Stimulated activated CD4-positive, alpha-beta T cell treated with anti-CD3 and anti-CD28 coated beads, Interleukin-1b, Interleukin-23, amount 100 ng/mL, for 4 hours (primary cell): Measurements from ENCODE around the gene SPSB4.
"Not testable (repeated sequence)": the region's sequence is repeated elsewhere in the genome, so short reads cannot be mapped to it uniquely, and the experiment has no call there.

Source experiments
- DNase-seq, 2 donors: peaks; one replicate each; pipeline ENCODE4 v3.0.0-alpha.2; 2020; ENCODE audit warnings: low read depth in 2 of 2

SPSB4 gene

DNA sequence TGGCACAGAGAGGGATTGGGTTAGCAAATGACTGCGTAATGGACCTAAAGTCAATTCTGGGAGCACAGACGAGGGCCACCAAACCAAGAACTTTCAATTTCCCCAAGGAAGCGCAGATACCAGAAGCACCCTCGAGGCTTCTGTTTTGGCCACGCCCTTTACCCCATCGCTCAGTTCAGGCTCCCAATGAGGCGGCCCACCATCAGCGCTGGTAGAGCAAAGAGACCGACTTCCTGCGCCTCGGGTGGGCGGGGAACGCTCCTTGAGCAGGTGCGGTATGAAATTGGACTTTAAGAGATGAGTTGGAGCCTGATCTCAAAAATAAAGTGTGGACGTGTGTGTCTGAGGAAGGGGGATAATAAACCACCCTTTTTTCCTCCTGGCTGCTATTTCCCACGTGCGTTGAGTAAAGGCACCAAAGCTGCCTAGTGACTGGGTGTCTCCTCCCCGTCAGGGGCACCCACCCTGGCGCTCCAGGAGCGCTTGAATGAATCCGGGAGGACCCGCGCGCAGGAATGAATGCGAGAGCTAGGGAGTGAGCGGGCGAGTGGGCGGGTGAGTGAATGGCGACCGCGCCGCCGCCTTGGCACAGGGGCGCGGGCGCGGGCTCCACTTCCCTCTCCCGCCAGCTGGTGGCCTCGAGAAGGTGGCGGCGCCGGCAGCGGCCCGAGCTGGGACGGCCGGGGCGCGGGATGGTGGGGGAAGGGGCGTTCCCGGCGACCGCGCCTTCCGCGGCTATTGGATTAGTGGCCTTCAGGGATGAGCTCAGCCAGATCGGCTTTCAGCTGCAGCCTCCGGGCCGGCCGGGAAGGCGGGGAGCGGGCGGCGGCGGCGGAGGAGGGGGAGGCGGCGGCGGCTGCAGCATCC, at the start of gene SPSB4:
Gene SPSB4, plus strand, starts transcription at position 772 of the 867 bp plus-strand sequence. CDS start 14,758 bp downstream, outside the sequence.
- no peak for DNase-seq

DNA sequence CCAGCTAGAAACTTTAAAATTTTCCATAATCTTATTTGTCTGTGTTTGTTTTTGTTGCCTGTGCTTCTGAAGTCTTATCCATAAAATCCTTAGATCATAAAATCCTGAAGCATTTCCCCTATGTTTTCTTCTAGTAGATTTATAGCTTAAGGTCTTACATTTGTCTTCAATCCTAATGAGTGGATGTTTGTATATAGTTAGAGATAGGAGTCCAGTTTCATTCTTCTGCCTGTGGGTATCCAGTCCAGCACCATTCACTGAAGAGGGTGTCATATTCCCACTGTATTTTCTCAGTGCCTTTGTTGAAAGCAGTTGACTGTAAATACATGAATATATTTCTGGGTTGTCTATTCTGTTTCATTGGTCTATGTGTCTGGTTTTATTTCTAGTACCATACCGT, 44.8 kb upstream of the SPSB4 start:
- DNase-seq, result no peak

DNA sequence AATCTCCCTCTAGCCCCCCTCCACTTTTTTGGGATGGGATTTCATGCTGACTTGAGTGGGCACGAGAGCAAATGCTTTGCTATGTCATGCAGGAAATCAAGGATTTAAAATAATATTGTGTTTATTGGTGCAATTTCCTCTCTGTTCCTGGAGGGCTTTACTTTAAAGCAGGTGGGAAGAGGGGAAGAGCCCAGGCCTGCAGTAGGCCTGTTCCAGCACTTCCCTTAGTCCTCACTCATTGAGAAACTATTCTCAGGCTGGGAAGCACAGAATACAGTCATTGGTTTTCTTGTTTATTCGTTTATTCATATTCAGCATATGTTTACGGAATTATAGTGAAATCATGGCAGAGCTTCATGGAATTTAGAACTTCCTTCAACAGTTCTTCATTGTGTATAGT, 41.7 kb upstream of the SPSB4 start:
- no peak for DNase-seq

DNA sequence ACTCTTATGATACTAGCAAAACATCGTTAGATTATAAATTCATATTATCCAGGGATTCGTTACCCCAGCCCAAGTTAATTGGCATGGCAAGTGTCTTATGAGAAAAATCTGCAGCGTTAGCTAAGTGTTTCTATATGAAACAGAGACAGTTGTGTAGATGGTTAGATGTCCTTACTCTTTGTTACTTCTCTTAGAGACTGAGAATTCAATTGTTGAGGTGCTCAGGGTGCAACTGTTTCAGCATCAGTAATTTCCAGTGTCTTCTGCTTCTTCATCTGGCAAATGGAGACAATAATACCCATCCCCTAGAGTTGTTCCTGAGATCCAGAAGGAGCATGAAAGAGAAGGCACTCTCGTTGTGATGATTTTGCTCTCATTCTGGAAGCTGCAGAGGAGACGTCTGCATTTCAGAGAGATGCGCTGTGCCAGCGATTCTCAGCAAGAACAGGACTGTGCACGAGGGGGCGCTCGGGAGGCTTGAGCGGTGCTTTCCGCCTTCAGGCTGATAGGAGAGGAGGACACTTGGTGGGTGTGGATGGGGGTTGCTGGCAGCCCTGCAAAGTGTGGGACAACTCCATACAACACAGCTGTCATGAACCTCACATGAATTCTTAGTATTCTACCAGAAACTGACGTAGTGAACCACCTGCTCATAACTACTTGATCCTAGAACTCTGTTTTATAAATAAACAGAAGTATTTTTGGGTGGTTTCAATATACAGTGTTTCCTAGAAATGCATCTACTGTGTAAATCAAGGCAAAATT, 39.7 kb upstream of the SPSB4 start:
- peak; percentile 53 to 66 for DNase-seq

DNA sequence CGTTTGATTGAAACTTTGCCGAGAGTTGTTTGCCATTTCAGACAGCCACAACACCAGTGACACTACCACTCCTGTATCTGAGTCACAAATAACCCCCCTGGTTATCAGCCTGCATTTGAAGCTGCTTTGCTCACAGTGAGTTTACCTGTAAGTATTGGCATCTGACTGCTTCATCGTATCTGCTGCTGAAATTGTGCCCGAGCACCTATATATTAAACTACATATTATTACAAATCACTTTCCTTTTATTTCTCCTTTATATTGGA, 39.2 kb upstream of the SPSB4 start:
- DNase-seq, result no peak

GRCh38 chr3:141012571-141012970, 38.6 kb upstream of the SPSB4 start:
- no peak for DNase-seq

- DNase-seq, result no peak
Measured at GRCh38 chr3:141015481-141015880, 35.7 kb upstream of the SPSB4 start.

GRCh38 chr3:141017366-141018322, 33.5 kb upstream of the SPSB4 start:
- DNase-seq, result not testable (repeated sequence)

DNA sequence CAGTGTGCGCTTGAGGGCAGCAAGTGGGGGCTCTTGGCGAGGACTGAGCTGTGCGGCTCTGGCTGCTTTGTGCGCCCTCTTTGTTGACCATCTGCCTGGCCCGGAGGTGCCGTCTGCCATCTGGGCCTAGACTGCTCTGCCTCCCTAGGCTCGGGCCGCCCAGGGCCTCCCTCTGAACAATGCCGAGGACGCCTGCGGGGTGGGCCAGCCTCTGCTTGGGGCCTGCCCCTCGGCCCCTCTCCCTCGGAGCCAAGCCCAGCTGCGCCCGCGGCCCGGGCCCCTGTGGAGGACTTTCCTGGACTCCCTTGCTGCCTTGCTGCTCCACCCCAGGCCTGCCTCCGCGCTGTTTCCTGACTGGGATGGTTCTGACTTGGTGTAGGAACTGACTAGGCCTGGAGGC, 31.9 kb upstream of the SPSB4 start:
- no peak for DNase-seq

- DNase-seq, result no peak
Measured at GRCh38 chr3:141020143-141020830, 30.9 kb upstream of the SPSB4 start.

- no peak for DNase-seq
Measured at GRCh38 chr3:141021261-141021660, 29.9 kb upstream of the SPSB4 start.

DNA sequence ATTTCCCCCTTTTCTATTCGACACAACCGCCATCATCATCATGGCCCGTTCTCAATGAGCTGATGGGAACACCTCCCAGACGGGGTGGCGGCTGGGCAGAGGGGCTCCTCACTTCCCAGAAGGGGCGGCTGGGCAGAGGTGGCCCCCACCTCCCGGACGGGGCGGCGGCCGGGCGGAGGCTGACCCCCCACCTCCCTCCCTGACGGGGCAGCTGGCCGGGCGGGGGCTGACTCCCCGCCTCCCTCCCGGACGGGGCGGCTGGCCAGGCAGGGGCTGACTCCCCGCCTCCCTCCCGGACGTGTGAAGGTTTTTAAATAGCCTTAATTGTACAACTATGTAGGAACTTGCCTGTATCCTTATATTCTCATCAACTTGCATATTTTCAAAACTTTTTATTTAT, 20.9 kb upstream of the SPSB4 start:
- DNase-seq, result no peak

GRCh38 chr3:141039589-141039988, 11.6 kb upstream of the SPSB4 start:
- no peak for DNase-seq

GRCh38 chr3:141044695-141045641, 6.2 kb upstream of the SPSB4 start:
- no peak for DNase-seq

DNA sequence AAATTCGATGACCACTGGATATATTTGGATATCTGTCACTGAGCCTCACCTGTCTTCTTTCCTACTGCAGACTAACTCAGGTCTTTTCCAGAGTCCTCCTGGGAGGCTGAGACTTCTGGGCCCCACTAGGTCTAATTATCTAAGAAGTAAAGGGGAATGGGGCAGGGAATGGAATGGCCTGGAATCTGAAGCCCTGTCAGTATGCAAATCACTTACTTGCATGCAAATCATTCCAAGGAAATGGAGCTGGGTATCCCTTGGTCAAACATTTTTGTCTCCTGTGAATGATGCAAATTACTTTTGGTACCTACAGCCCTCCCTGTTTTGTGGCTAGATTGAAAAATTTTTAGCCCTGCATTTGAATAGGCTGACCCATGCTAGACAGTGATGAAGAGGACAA, 5.3 kb upstream of the SPSB4 start:
- no peak for DNase-seq

DNA sequence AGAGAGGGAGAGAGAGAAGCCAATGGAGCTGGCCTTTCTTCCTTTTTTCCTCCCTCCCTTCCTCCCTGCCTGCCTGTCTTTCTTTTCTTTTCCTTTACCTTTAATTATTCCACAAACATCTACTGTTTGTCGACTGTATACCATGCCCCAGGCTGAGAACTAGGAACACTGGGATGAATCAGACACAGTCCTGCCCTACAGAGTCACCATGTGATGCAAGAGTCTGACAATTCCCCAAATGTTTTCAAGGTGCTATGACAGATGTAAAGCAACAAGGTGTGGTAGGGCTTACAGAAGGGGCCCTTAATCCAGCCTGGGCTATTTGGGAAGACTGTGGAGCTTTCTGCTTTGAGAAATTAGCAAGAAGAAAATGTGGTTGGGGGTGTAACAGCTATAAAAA, 4.0 kb upstream of the SPSB4 start:
- DNase-seq, result no peak

DNA sequence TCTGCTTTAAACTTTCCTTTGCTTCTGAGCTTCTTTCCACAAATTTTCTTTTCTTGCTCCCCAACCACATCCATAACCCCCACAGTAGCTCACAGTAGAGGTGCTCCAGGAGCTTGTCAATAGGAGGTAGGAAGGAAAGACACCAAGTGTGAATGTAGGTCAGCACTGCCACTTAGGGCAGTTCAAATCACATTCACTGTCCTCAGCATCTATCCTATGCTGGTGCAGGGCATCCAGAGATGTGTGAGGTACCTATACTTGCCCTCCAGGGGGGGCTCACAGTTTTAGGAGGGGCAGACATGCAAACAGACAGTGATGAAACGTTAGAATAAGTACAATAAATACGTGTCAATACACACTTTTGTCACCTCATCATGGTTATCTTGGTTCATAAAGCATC, 1.5 kb upstream of the SPSB4 start:
- DNase-seq, result no peak

- DNase-seq, result no peak
Measured at GRCh38 chr3:141051443-141052200, 475 bp downstream of the SPSB4 start.

DNA sequence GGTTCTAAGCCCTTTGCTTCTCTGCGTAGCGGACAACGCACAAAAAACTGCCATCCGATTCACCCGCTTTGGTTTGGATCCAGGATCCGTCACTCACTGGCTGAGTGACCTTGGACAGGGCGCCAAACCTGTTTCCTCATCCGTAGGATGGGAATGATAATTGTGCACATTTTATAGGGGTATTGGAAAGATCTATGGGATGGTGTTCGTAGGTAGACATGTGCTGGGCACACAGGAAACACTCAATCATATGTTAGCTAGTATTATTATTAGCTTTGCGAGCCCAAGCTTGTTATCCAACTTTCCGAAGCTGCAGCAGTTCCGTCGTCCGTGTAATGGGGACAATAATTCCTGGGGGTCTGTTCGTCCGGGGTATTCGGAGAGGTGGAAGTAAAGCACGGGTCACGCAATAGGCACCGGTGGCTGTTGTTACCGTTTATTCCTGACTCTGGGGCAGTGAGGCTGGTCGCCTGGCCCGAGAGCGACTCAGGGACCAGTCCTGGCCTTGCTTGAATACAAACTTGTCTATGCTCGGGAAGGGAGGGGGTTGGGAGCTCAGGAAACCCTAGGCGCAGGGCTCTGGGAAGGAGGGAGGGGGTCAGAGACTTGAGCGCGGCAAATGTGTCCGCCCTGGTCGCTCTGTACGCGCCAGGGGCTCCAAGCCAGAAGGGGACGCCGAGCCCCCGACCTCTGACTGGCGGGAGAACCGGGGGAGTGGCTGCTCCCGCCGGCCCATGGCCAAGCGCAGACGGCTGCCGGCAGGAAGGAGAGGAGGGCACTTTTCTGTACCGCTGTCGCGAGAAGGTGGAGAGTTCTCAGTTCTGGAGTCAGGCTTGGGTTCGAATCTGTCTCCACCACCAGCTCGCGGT, 1.3 kb downstream of the SPSB4 start:
- no peak for DNase-seq
